ENCODE results near the gene VGLL3.

Gene VGLL3

DNA sequence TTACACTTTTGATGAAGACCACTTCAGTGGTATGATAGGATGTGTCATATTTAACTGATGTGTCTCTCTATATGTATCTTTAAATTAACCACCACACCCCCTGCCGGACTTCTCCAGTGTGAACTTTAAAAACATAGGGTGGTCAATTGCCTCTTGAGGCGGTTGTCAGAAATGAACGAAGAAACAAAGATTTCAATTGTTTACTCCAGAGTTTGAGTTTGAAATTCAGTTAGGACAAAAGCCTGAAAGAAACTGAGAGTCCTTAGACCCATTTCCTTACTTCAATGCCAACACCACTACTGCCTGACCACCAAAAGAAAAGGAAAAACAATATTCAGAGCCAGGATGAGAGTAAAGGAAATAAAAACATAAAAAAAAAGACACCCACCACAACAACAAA, 40.2 kb downstream of the VGLL3 start:
- DNase-seq (ENCODE audit: low read depth), result no peak

DNA sequence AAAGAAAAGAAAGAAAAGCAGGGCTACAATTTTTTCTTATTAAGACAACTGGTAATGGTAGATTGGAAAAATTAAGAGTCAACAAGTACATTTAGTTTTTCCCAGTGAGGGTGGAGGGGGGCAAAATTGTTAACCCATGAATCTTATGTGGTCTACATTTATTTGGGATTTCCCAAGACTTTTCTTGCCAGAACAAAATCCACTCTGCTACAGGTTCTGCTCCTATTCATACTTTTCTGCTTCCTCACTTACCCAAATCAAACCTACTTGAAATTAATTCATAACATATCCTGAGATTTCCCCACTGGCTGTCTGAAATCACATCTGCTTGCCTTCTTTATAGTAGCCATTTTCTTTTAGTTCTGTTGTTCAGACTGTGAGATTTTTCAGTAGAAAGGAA, 41.1 kb downstream of the VGLL3 start:
- peak; percentile 58 for DNase-seq (ENCODE audit: low read depth)

DNA sequence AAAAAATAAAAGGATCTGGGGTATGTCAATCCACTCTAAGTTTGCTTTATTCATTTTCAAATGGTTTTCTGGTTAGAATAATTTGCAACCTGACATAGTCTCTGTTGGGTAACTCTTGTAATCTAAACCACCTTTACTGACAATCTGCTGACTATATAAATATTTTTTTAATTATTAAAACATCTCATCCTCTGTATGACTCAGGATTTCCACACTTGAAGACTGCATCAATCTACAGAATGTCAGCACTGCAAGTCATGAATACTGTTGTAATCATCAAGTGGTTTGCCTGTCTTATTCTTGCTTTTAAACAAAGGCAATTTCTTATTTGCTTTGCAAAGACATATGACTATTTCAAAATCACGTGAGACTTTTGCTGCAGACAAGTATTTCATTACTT, 42.1 kb downstream of the VGLL3 start:
- DNase-seq (ENCODE audit: low read depth), result peak; percentile 97

DNA sequence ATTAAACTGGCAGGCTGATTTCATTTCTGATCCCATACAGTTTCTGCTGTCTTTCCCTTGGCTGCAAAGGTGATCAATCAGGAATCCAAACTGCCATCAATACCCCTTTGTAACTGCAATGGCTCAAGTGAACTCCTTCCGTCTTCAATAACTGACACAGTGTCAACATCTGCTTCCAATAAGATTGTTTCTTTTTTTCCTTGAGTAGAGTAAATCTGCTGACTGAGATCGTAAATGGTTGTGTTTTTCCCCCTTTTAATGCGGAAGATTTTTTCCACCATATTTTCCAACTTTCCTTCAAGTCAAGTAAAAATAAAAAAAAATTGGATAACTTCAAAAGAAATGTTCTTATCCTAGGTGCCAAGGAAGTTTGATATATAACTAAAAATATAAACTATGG, 48.7 kb downstream of the VGLL3 start:
- no peak for DNase-seq (ENCODE audit: low read depth)

DNA sequence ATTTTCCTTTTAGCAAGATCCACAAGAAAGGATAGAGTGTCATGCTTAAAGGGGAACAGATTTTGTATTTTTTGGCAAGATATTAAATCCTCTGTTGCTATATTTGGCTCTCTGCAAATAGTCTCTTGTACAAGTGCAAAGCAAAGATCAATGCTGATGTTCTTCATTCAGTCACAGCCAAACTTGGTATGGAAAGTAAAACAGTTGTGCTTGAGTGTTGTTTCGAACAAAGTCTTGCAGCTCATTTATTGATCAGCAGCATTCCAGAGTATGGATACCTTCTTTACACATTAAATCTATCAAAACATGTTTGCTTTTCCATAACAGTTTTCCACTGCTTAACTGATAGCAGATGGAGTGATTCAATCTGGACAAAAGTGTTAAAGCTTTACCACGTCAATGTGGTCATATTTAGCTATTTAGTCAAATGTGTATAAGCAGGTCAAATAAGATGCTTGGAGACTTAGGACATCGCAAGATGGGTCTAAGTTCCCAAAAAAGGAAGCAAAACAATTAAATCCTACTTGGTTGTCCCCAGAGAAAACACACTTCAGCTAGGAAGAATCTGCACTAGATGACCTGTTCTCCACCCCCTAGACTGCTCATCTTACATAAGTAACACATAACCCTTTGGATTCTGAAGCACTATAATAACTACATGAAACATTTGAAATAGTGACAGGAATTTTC, 52.4 kb downstream of the VGLL3 start:
- DNase-seq (ENCODE audit: low read depth), result no peak

DNA sequence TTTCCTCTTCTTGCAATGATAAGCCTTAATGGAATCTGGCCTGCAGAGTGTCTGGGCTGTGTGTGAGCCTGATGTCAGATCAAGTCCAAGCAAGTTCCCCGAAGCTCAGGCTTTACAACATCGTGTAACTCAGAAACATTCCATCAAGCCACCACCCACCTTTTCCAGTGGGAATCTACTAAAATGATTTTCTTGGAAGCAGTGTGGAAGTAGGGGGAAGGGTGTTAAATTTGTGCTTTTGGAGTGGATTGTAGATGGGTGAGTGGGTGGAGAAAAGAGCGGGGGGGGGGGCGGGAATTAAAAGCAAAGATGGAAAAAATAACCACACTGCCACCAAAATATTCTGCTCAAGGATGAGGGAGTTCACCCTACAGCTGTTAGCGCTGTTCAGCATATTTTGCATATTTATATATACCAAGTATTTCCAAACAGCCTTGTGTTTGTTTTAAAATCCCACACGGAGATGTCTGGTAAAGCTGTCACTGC, 53.6 kb downstream of the VGLL3 start:
- peak; percentile 88 for DNase-seq (ENCODE audit: low read depth)

DNA sequence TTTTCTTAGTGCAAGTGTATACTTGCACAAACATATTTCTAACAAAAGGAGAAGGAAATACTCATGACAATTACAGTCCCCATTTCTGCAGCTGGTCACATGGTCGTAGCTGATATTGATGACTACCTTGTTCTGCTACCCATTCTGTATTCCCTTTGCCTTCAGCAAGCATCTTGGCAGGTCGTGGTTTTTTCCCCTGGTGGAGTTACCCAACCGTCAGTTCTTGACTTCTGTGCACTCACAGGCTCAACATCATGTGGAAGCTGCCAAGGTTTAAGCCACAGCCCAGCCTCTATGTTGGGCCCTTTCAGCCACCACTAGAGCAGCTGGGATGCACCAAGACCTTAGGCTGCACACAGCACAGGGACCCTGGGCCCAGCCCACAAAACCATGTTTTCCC, 56.1 kb downstream of the VGLL3 start:
- peak; percentile 52 for DNase-seq (ENCODE audit: low read depth)

DNA sequence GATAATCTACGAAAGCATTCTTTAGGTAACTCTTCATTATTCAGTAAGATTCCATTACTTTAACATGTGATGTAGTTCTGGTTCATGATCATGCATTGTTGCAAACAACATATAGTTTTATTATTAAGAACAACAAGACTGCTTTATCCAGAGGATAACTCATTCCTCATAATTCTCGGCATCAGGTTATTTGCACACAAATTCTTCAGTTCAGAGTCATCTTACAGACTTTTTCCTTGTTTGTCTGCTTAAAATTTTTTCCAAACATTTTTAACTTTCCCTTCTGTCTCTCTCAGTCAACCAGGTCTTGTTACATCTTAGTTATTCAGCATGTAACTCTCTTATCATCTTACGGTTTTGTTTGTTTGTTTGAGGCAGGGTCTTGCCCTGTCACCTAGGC, 60.1 kb downstream of the VGLL3 start:
- DNase-seq (ENCODE audit: low read depth), result no peak

DNA sequence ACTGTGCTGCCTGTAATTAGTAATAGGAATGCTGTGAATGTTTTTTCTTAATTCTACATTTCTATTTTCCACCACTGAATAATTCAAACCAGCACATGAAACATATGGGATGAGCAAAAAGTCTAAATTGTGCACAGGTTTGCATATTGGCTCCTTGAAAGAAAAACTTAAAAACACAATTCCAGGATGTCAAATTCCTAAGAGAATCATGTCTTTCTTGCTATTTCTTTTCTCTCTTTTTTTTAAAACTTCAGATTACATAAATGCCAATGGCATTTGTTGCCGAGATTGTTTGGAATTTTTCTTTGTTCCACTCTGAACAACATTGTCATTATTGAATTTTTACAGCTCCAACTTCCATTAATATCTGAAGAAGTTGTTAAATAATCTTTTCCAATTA, 60.8 kb downstream of the VGLL3 start:
- DNase-seq (ENCODE audit: low read depth), result no peak

DNA sequence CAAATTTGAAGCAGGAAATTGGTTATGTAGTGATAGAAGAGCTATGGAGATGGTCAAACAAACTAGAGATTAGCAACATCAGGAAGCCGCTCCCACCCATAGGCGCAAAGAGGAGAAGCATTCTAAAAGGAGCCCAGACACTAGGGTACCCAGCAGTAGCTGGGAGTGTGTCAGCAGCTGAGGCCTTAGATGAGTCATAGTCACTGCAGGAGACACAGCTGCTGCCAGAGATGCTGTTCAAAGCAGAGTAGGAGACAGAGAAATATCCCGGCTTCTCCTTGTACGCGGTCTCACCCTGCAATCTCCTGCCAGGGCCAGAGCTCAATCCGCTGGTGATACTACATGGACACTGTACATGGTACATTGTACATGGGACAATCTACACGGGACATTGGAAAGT, 61.9 kb downstream of the VGLL3 start:
- DNase-seq (ENCODE audit: low read depth), result peak; percentile 48

DNA sequence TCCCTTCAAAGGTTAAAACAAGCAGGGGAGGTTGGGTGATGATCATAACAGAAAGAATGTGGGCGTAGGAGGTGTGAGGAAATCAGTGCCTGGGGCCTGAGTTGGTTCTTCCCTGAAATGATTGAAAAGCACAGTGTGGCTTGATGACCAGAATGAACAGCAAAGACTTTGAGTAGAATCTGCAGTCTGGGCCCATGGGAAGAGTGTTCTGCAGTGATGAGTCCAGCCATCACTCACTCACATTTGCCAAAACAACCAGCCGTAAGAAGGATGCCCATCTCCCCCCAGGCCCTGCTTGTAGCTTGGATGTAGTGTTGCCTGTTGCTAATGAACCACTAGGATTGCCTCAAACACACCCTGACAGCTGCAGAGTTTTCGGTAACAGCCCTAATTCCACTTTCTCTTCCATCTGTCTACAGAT, 67.9 kb downstream of the VGLL3 start:
- peak; percentile 91 for DNase-seq (ENCODE audit: low read depth)

DNA sequence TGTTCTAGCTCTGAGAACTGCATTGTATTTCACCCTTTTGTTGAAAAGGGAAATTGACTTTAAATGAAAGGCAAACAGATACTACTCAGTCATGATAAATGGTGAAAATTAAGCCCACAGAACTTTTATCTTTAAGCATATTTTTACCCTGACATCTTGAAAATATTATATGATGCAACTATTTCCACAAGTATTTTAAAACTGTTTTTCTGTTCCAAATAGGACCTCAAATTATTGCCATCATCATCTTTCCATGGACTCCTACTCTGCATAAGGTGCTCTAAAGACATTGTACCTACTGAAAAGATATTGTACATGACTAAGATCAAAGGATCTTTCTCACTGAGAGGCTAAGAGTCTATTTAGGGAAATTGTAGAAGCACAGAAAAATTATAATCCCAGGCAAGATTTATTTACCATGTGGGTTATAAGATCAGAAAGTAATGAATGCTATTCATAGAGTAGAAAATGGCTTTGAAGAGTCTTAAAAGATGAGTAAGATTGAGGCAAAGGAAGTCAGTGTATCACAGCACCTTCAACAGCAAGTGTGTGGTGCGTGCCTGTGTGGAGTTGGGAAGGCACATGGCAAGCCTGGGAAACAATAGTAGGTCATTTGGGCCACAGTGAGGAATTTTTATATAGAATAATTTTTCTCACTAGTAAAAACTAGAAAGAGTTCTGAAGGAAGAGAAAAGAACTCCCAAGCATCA, 68.8 kb downstream of the VGLL3 start:
- DNase-seq (ENCODE audit: low read depth), result peak; percentile 75

DNA sequence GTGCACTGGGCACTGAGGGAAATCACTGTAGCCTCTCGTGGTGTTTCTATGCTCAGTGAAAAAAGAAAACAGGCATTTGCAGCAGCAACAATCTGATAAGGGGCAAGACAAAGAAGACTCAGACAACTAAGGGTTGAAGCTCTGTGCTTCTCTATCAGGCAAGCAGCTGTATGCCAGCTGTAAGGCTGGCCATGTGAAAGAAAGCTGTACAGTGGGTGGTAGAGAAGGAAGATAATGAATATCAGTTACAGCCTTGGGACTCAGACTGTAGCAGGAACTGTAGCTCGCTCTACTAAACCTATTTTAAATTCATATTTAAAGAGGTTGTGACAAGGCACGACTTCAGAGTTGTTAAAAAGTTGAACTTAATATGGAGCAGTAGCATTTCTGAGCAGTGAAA, 76.3 kb downstream of the VGLL3 start:
- DNase-seq (ENCODE audit: low read depth), result no peak

DNA sequence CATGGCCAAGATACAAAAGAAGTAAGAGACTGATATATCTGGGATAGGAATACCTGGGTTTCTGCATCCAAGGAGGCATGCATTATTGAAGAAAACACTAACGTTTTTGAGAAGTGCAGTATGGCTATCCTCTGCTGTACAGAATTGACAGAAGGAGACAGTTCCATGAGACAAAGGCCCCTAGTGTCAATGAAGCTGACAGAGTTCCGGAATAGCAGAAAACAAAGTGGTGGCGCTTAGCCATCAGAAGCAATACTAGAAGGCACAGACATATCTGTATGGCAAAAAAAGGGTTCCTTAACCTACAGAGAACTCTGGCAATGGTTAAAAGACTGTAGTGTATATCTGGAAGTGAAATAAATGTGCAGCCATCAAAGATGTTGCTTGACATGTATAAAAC, 77.8 kb downstream of the VGLL3 start:
- no peak for DNase-seq (ENCODE audit: low read depth)

DNA sequence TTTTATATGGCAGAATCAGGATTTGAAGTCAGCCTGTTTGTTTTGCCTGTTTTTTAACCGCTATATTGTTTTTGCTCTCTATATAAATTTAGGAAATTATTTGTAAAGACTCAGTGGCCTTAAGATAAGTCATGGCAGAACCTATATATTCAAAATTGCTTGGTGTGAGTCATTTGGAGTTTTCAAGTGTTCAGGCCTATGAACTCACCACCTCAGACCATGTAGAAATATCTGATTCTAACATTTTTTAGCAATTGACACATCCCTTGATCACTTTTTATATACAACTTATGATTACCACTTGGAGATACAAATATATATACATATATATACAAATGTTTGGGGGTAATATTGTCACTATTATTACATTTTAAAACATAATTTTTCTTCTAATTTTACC, 95.7 kb downstream of the VGLL3 start:
- no peak for DNase-seq (ENCODE audit: low read depth)

DNA sequence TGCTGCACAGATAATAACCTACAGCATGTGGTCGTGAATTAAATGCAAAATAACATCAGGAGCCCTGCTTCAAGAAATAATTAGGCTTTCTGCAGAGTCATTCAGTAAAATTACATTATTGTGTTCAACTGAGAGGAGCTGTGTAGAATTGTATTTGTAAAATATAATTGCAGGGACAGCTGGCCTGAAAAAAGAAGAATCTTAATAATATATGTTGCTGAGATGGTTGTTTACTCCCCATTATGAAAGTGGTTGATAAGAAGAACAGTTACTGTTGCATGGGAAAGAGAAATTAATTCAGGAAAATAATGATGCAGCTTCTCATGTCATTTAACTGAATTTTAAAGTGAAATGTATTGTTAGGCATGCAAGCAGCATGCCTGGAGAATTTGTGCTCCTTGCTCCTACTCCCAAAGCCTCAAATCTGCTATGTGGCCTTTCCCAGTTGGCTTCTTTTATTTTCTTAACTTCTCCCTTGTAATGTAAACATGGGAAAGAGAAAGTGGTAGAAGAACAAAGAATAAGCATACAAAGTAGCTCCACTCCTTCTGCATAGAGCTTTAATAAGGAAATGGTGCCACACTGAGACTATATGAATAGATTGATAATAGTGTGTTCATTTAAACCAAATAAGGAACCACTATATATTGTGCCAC, 100.1 kb downstream of the VGLL3 start:
- DNase-seq (ENCODE audit: low read depth), result no peak
